GM18951 (cell line): Measurements from ENCODE around the gene ARPC4.
"Not testable (repeated sequence)": the region's sequence is repeated elsewhere in the genome, so short reads cannot be mapped to it uniquely, and the experiment has no call there.

Source experiments
- POLR2A ChIP-seq: IDR thresholded peaks from 4 replicates; pipeline ENCODE4 v1.6.1; 2011; ENCODE audit warnings: mild to moderate bottlenecking; ENCODE audit not compliant: insufficient read length, insufficient read depth; ENCODE audit errors: extremely low read depth
- in situ Hi-C: fragments of 300-500 bp; cut with MboI; formaldehyde crosslinking; loops from one replicate; pipeline ENCODE4 v1.12.0; 2022; ENCODE audit warnings: low sequenced_read_pairs, mixed read lengths, inconsistent platforms; ENCODE audit not compliant: unreplicated experiment

Gene ARPC4

DNA sequence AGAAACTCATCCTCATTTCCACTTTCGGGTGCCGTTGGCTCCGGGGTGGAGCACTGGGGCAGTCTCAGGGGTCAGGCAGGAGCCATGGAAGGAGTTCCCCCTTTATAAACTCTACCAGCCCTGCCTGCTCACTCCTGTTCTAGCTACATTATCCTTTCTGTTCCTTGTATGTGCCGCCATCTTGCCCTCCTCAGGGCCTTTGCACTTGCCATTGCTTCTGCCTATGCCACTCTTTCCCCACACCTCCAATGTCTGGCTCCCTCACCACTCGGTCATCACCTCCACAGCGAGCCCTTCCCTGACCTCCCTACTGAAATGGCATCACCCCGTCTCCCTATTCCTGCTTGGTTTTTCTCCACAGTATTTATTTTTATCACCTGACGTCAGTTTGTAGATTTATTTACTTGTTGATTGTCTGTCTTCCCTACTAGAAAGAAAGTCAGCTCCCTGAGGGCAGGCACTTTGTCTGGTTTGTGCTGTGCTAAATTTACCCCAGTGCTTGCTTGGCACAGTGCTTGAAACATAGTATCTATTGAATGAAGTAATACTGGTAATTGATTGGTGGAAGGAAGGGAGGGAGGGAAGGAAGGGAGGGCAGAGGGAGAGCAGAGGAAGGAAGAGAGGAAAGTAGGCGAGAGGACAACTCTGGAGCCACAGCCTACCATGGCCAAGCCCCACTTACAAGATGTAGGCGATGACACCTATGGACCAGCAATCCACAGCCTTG, 31.9 kb upstream of the ARPC4 start:
- TF ChIP-seq POLR2A = no peak
- in situ Hi-C loops = no loop called here

DNA sequence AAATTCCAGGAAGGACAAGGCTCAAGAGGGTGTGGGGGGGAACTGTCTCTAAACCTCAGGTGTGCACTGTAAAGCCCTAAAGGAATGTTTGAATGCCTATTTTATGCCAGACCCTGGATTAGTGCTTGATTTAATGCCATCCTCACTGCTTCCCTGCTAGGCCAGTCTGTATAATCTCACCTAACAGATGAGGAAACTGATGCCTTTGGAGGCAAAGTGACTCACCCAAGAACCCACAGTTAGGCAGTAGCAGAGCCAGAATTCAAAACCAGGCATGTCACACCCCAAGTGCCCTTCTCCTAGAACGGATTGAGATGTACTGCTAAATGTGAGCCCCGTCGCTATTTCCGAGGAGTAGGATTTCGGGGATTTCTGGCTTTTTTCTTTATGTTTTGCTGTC, 31.0 kb upstream of the ARPC4 start:
- no peak for TF ChIP-seq POLR2A
- in situ Hi-C loops = no loop called here

DNA sequence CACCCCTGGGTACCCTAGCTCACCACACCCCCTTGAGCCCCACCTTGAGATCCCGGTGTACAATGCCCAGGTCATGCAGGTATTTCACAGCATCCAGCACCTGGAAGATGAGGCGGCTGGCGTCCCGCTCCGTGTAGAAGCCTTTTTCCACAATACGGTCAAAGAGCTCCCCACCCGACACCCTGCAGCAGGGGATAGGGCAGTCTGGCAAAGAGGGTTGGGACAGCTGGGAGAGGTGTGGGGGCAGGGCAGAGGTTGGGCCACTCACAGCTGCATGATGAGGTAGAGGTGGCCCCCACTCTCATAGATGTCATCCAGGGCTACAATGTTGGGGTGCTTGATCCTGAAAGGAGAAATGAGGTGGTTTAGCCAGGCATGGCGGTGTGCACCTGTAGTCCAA, 30.0 kb upstream of the ARPC4 start:
- no peak for TF ChIP-seq POLR2A
- in situ Hi-C loops = no loop called here

DNA sequence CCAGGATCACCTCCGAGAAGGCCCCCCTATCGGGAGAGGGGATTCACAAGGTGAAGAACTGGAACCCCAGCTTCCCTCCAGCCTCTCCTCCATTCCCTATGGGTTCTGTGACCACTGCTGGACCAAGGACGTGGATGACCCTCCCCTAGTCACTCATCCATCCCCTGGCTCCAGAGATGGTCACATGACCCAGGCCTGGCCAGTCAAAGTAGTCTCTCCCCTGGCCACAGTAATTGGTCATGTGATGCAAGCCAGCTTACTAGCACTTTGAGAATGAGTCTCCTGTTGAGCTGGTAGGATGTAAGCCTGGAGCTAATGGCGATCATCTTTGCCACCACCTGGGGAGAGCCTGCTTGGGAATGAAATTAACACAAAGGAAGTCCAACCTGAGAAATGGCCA, 27.0 kb upstream of the ARPC4 start:
- in situ Hi-C loops = no loop called here

DNA sequence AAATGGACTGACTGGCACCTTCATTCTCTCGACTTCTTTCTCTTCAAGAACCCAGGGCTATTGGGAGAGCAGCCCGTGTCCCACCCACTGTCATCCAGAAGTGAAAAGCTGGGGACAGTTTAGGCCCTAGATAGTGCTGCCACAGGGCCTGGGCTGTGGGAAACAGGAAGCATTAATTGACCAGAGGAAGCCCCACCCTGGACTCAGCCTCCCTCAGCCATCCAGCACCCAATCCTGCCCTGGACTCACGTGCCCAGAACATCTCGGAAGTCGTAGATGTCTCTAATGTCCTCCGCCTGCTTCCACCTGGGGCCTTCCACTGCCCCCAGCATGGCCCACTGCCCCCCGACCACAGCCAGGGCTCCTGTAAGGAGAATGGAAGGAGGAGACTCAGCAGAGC, 25.5 kb upstream of the ARPC4 start:
- in situ Hi-C loops = no loop called here

More for the DNA sequence above, 27.0 kb upstream of the ARPC4 start:
- TF ChIP-seq POLR2A = no peak

DNA sequence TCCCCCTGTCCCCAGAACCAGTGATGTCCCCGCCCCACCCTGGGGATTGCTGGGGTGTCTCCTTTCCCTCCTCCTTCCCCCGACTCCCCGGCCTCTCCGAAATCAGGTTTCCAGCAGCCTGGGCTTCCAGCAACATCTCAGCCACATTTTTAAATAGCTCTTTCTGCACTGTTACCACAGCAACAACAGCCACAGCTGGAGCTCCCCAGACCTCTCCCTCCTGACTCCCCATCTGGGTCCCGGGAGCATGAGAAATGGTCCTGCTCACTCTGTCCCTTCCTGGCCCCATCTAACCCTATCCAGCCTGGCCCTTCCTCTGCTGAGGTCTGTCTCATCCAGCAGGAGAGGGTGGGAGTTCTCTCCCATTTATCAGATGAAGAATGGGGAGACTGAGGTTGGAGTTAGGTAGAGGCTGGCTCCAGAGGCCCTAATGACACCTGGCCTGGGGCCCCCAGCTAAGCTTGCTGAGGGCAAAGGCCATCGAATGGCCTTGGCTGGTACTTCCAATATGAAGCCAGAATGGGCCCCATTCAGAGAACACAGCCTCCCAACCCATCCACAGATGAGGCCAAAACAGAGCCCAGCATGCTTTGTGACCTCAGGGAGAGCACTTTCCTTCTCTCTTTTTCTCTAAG, 24.6 kb upstream of the ARPC4 start:
- no peak for TF ChIP-seq POLR2A
- in situ Hi-C loops = no loop called here

More for the DNA sequence above, 25.5 kb upstream of the ARPC4 start:
- TF ChIP-seq POLR2A = no peak

DNA sequence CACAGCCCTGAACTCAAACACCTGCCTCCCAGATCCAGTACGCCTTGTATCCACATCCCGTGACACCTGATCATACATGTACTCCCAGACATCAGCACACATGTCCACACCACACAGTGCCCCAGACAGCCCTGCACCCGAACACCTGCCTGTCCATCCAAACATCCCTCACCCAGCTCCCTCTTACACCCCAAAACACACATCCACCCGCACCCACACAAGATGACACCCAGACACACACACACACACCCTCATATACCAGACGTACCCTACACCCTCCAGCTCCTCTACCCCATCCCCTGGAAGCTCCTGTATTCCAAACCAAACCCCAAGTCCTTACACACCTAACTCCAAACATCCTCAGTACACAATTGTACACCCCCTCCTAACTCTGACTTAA, 23.9 kb upstream of the ARPC4 start:
- no peak for TF ChIP-seq POLR2A
- in situ Hi-C loops = no loop called here

DNA sequence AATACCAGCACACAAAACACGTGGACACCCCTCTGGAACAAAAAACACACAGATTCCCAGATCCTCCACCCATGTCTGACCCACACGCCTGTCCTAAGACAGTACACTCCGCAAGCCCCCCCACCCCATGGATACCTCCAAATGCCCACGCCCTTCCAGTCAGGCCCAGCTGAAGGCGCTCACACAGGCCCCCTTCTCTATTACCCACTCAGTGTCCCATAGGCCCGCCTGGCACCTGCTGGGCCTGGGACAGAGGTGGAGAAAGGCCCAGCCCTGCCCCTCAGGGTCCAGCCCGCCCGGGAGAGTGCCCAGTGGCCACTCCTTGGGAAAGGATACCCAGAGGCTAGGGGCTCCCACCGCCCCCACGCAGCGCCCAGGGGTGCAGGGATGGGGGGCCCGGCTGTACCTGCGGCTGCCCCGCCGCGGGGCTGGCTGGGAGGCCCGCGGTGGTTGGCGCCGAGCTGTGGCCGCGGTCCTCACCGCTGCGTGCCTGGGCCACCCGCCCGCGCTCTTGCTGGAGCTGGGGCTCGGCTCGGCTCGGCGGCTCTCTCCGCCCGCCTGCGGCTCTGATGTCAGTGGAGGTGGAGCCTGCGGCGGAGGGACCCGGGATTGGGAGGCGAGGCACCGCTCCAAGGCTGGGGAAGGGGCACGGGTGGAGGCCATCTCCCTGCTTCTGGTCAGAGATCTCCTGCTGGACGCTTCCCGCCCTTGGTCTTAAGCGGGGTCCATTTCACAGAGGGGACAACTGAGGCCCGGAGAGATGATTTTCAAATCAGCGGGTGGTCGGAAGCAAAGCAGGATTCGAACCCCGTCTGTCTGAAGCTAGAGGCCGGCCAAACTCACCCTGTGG, 23.2 kb upstream of the ARPC4 start, which contains the start of gene CAMK1:
TSS of gene CAMK1 (minus strand) at position 522 of the 850 bp plus-strand sequence. CDS start 2,198 bp downstream, outside the sequence.
- TF ChIP-seq POLR2A = no peak
- in situ Hi-C loops = no loop called here

DNA sequence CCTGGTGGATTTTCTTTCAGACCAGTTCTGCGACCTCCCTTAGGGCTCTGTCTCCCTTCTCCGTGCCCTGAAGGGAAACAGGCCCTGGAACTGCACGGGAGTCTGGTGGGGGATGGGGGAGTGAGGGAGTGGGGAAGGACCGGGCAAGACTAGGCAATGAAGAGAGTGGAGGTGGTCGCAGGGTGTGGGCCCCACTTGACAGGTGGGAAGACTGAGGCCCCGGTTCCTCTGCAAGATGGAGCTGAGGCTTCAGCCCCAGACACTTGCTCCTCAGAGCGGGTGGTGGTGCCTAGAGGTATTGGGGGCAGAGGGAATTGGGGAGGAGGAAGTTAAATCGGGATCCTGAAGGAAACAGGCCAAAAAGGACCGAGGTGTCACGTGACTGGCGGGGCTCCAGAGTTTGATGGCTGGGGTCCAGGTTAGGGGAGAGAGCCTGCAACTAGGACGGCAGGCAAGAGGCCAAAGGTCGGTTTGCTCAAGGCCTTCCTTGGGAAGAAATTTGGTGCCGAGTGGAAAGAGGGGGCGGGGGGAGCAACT, 22.5 kb upstream of the ARPC4 start:
- in situ Hi-C loops = no loop called here

DNA sequence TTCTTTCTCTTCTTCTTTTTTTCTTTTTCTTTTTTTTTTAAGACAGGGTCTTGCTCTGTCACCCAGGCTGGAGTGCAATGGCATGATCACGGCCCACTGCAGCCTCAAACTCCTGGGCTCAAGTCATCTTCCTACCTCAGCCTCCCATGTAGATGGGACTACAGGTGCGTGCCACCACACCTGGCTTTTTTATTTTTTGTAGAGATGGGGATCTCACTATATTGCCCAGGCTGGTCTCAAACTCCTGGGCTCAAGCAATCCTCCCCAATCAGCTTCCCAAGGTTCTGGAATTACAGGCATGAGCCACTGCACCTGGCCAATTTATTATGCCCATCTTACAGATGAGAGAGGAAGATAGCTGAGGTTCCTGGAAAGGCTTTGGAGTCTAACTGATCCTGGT, 21.9 kb upstream of the ARPC4 start:
- in situ Hi-C loops = not testable (repeated sequence)

More for the DNA sequence above, 22.5 kb upstream of the ARPC4 start:
- TF ChIP-seq POLR2A = no peak

DNA sequence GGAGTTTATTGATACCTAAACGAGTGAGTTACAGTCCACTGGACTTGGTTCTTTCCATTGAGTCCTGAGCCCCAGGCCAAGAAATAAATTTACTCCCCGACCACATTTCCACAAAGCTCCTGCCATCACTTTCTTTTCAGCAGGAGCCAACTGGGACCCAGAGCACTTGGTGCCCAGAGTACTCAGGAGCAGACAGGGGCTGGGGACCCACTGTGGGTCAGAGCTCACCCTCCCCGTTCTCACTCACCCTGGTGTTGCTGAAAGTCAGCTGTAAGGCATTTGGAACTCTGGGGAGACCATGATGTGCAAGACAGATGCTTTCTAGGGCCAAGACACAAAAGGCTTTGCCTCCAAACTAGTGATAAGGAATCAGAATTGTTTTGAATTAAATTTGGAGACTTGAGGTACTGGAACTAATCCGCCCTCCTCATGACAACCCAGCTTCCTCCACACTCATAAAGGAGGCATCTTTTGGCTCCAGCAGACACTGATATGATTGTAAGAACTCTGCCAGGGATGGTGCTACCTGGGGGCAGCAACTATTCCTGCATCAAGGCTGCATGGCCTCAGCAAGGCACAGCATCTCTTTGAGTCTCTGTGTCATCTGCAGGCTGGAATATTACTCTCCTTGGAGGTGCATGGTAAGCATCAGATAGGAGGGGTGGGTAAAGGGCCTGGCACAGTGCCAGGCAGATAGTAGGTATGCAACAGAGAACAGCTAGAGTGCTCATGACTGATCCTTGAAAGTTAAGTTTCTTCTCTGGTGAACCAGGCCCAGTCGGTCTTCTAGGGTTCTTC, 15.8 kb upstream of the ARPC4 start:
- no peak for TF ChIP-seq POLR2A

DNA sequence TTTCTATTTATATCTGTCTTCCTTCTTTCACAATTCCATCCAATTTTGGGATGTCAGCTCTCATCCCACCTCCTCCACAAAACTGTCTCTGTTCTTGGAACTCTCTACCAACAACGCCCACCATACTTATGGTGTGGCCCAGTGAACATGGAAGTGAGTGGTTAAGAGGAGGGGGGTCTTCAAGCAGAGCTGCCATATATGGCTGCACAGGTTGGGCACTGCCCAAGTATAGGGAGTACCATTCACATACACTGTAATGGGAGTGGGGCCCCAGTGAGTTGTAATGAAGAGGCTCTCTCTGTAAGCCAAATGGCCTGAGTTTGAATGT, 15.2 kb upstream of the ARPC4 start:
- TF ChIP-seq POLR2A = no peak
- in situ Hi-C loops = no loop called here

More for the DNA sequence above, 15.8 kb upstream of the ARPC4 start:
- in situ Hi-C loops = no loop called here

DNA sequence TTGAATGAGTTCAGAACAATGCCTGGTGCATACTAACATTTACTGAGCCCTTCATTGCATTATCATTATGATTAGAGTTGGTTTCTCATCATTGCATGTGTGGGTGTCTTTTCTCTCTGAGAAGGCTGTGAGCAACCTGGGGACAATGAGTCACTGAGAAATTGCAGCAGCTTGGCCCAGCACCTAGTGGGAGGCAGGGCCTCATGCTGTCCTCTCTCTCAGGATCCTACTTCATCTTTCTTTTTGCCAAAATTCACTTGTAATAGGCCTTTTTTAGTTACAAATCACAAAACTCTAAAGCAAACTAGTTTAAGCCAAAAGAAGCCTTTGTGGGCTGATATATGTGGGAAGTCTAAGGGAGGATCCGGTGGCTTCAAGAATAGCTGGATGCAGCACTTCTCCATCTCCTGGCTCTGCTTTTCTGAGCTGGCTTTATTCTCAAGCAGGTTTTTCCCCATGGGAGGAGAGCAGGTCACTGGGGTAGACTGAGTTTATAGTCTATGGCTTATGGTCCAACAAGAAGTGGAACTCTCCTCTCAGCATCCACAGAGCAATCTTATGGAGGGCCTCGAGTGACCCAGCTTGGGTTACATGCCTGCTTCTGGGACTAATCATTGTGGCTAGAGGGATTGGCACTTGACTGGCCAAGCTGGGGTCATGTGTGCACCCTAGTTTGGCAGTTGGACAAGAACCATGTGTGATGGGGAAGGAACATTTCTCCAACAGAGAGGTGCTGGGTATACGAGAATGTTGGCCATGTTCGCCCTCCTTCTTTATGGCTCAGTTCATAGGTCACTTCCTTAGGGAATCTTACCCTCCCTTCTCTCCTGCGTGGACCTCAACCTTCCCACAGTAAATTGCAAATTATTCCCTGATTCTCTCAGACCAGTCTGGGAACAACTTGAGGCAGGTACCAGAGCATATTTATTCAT, 14.5 kb upstream of the ARPC4 start:
- TF ChIP-seq POLR2A = no peak
- in situ Hi-C loops = no loop called here
